GM12892 (cell line): ENCODE measurements around the gene NEAT1.

Source experiments
- POLR2A ChIP-seq: IDR thresholded peaks from 2 replicates; pipeline ENCODE4 v1.6.1; 2011; ENCODE audit warnings: low read depth, low read length, control low read depth
- POLR2AphosphoS5 ChIP-seq: IDR thresholded peaks from 2 replicates; pipeline ENCODE4 v1.6.1; 2011; ENCODE audit warnings: low read depth, low read length, control low read depth

- TF ChIP-seq POLR2A (no peak), POLR2AphosphoS5 (no peak; the same call in 1 of the 2 replicates)
These were observed 6.0 kb downstream of the NEAT1 start for GRCh38 chr11:65428578-65429067.
